SK-N-MC (cell line): ENCODE results near the gene TAF4.

Experiments
- EZH2 ChIP-seq: fragments of 200-600 bp; sonication (generic); IDR thresholded peaks from one replicate; pipeline ENCODE4 v1.6.1; 2017; ENCODE audit warnings: antibody characterized with exemption
- FOXP2 ChIP-seq: optimal IDR thresholded peaks from 2 replicates; pipeline ENCODE3; 2011; ENCODE audit warnings: mild to moderate bottlenecking, moderate library complexity; ENCODE audit not compliant: insufficient read depth; ENCODE audit errors: extremely low read length, control extremely low read depth
- POLR2AphosphoS5 ChIP-seq: IDR thresholded peaks from 2 replicates; pipeline ENCODE4 v1.6.1; 2012; ENCODE audit warnings: mild to moderate bottlenecking, low read depth, low read length, borderline replicate concordance

GRCh38 chr20:62051144-62051543, 14.5 kb downstream of the TAF4 start:
- TF ChIP-seq EZH2 (no peak), POLR2AphosphoS5 (no peak), FOXP2 (no peak)
